OCI-LY3 (cell line): ENCODE results near the gene TCF20.
A peak's percentile ranks its signal among the peaks of the same experiment; 100 is the strongest.

Experiments
- H2AFZ ChIP-seq: fragments of 200-600, 300-600 bp; shearing (Covaris generic); 2 replicates; pipeline ENCODE4 v1.6.0; 2014; ENCODE audit warnings: antibody characterized with exemption, low read depth, low read length
- H3K27ac ChIP-seq: fragments of 200-600, 300-600 bp; sonication (generic); 2 replicates; pipeline ENCODE4 v1.5.1; 2014; ENCODE audit warnings: mild to moderate bottlenecking, low read length, moderate library complexity, mixed read lengths
- H3K27me3 ChIP-seq: fragments of 200-600, 300-600 bp; sonication (generic); 2 replicates; pipeline ENCODE4 v1.6.1; 2014; ENCODE audit warnings: low read depth, low read length, mixed read lengths
- H3K36me3 ChIP-seq: fragments of 200-600, 300-600 bp; sonication (generic); replicated peaks from 2 replicates; pipeline ENCODE3; 2014; ENCODE audit warnings: low read depth, low read length, mixed read lengths
- H3K4me1 ChIP-seq: fragments of 300-600, 200-600 bp; sonication (generic); 2 replicates; pipeline ENCODE4 v1.6.1; 2014; ENCODE audit warnings: low read length, mixed read lengths
- H3K4me2 ChIP-seq: fragments of 200-600, 300-600 bp; sonication (generic); 2 replicates; pipeline ENCODE4 v1.6.1; 2014; ENCODE audit warnings: low read length, mixed read lengths
- H3K4me3 ChIP-seq: fragments of 300-600, 200-600 bp; sonication (generic); 2 replicates; pipeline ENCODE4 v1.5.1; 2014; ENCODE audit warnings: antibody characterized with exemption, mild to moderate bottlenecking, low read length, moderate library complexity
- H3K79me2 ChIP-seq: fragments of 300-600, 200-600 bp; shearing (Covaris generic); 2 replicates; pipeline ENCODE4 v1.6.1; 2014; ENCODE audit warnings: mild to moderate bottlenecking, low read length, mixed read lengths
- H3K9ac ChIP-seq: fragments of 300-600, 200-600 bp; shearing (Covaris generic); 2 replicates; pipeline ENCODE4 v1.6.0; 2014; ENCODE audit warnings: mild to moderate bottlenecking, low read length, moderate library complexity
- H3K9me3 ChIP-seq: fragments of 200-600, 300-600 bp; shearing (Covaris generic); 2 replicates; pipeline ENCODE4 v1.6.1; 2014; ENCODE audit warnings: low read length, mixed read lengths; ENCODE audit not compliant: insufficient read depth
- H4K20me1 ChIP-seq: fragments of 200-600, 300-600 bp; sonication (generic); 2 replicates; pipeline ENCODE4 v1.6.1; 2016; ENCODE audit warnings: low read length, mixed read lengths; ENCODE audit not compliant: insufficient read depth
- CTCF ChIP-seq: fragments of 200-600, 300-600 bp; sonication (generic); IDR thresholded peaks from 2 replicates; pipeline ENCODE4 v1.5.1; 2014; ENCODE audit warnings: antibody characterized with exemption, low read length, low read depth
- EZH2phosphoT487 ChIP-seq: fragments of 200-600 bp; shearing (Covaris generic); IDR thresholded peaks from 2 replicates; pipeline ENCODE4 v1.6.1; 2018; ENCODE audit warnings: antibody characterized with exemption, mixed run types, low read depth

The TCF20 gene

GRCh38 chr22:42299586-42300258 is 29.3 kb upstream of the TCF20 start:
- TF ChIP-seq CTCF (no peak), EZH2phosphoT487 (no peak)
- Histone ChIP-seq H2AFZ (peak overlapping the region; percentile 76), H3K27me3 (peaks cover 16% of the 10 kb centered on the region), H3K27ac (peak overlapping the region; percentile 45), H3K9ac (peak overlapping the region; percentile 73), H3K4me2 (peak overlapping the region; percentile 96), H3K36me3 (no peaks in the 10 kb centered on the region), H4K20me1 (no peaks in the 10 kb centered on the region), H3K79me2 (no peaks in the 10 kb centered on the region), H3K4me1 (peaks cover 25% of the 10 kb centered on the region), H3K4me3 (peak overlapping the region; percentile 72), H3K9me3 (no peaks in the 10 kb centered on the region)

- Histone ChIP-seq H2AFZ (no peak overlapping the region), H3K36me3 (no peaks in the 10 kb centered on the region), H4K20me1 (no peaks in the 10 kb centered on the region), H3K9me3 (no peaks in the 10 kb centered on the region), H3K4me1 (peaks cover 25% of the 10 kb centered on the region), H3K4me3 (no peak overlapping the region), H3K79me2 (no peaks in the 10 kb centered on the region), H3K27ac (no peak overlapping the region), H3K27me3 (peaks cover 6% of the 10 kb centered on the region), H3K4me2 (no peak overlapping the region), H3K9ac (no peak overlapping the region)
- TF ChIP-seq CTCF (no peak), EZH2phosphoT487 (no peak)
These were observed 28.3 kb upstream of the TCF20 start for GRCh38 chr22:42298746-42299145.

GRCh38 chr22:42297778-42298177 is 27.3 kb upstream of the TCF20 start:
- Histone ChIP-seq H3K9ac (no peak overlapping the region), H3K4me2 (no peak overlapping the region), H3K4me1 (peaks cover 25% of the 10 kb centered on the region), H4K20me1 (no peaks in the 10 kb centered on the region), H3K9me3 (no peaks in the 10 kb centered on the region), H3K79me2 (no peaks in the 10 kb centered on the region), H3K27ac (no peak overlapping the region), H3K4me3 (no peak overlapping the region), H3K36me3 (no peaks in the 10 kb centered on the region), H2AFZ (no peak overlapping the region), H3K27me3 (no peaks in the 10 kb centered on the region)
- TF ChIP-seq EZH2phosphoT487 (no peak), CTCF (no peak)

DNA sequence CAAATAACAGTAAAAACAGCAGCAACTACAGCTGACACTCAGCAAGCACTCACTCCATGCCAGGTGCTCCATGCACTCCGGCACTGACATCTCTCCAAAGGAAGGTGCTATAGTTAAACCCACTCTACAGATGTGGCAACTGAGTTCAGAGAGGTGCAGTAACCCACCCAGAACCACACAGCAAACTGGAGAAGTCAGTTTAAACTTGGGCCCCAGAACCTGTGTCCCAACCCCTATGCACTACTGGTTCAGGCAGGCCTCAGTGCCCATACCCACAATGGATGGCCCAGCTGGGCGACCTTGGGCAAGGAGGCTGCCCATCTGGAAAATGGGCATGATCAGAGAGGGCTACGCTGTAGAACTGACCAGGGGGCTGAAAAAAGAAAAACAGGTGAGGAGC is 26.4 kb upstream of the TCF20 start:
- no peak for TF ChIP-seq EZH2phosphoT487
- TF ChIP-seq CTCF, result no peak
- Histone ChIP-seq H4K20me1 (no peaks in the 10 kb centered on the region), H2AFZ (no peak overlapping the region), H3K27me3 (no peaks in the 10 kb centered on the region), H3K9ac (no peak overlapping the region), H3K4me3 (no peak overlapping the region), H3K27ac (no peak overlapping the region), H3K4me1 (peaks cover 25% of the 10 kb centered on the region), H3K36me3 (no peaks in the 10 kb centered on the region), H3K9me3 (no peaks in the 10 kb centered on the region), H3K79me2 (no peaks in the 10 kb centered on the region), H3K4me2 (no peak overlapping the region)
